Measurements from ENCODE around the gene RBMS2.
"Not testable (repeated sequence)": the region's sequence is repeated elsewhere in the genome, so short reads cannot be mapped to it uniquely, and the experiment has no call there.

Gene RBMS2, protein sequence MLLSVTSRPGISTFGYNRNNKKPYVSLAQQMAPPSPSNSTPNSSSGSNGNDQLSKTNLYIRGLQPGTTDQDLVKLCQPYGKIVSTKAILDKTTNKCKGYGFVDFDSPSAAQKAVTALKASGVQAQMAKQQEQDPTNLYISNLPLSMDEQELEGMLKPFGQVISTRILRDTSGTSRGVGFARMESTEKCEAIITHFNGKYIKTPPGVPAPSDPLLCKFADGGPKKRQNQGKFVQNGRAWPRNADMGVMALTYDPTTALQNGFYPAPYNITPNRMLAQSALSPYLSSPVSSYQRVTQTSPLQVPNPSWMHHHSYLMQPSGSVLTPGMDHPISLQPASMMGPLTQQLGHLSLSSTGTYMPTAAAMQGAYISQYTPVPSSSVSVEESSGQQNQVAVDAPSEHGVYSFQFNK

DNA sequence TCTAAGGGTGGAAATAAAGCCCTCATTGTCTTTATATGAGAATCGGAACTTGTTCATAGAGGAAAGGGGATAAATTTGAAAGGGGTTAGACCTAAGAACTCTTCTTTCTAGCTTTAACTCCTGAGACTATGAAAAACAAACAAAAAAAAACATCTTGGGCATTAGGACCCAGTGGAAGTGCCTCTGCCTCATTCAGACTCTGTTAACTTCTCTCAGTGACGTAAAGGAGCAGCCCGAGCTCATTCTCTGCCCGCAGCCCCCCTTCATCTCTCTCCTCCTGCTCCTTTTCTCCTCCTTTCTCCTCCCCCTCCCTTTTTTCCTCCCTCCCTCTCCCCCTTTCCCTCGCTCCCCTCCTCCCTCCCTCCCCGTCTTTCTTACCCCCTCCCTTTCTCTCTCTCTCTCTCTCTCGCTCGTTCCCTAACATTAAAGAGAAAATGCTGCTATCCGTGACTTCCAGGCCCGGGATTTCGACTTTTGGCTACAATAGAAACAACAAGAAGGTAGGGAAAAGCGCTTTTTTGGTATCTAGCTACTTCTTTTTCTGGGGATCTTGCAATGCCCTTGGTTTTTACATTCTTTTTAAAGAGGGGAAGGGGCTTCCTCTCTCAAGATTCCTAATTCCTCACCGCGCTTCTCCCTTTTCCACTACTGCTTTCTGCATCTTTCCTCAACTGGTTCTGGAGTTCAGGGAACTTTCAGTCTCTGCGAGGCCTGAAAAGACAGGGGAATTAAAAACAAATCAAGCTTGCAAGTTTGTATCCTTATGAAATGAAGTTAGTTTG is at the start of gene RBMS2:
Gene RBMS2 (plus strand): TSS at position 231 of the 782 bp plus-strand sequence. CDS start 204 bp downstream, at position 435.
- peak; percentile 91 for DNase-seq

DNA sequence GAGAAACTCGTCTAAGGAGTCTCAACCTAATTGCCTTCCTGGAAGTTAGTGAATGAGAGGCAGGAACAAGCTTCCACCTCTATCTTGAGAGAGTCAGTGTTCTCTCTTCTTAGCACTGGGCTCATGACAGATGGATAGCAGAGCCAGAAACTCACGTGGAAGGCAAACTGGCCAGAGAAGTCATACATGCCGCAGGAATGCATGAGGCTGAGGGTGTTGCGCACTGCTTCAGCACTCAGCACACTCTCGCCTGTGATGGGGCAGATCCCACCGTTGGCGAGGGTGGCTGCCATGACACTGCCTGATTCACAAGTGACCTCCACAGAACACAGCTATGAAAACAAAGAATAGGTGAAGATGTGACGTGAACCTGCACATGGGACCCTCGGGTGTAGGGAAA is 47.2 kb upstream of the RBMS2 start:
- DNase-seq, result no peak

DNA sequence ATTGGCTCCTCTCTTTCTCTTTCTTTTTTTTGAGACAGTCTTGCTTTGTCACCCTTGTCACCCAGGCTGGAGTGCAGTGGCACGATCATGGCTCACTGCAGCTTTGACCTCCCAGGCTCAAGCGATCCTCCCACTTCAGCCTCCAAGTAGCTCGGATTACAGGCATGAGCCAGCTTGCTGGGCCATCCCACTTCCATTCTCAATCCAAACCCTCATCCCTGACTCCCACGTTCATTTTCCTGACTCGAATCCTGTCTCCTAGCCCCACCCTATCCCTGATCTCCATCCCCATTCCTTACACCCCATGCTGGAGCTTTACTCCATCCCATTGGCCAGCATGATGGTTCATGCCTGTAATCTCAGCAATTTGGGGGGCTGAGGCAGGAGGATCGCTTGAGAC is 45.5 kb upstream of the RBMS2 start:
- DNase-seq, result no peak

DNA sequence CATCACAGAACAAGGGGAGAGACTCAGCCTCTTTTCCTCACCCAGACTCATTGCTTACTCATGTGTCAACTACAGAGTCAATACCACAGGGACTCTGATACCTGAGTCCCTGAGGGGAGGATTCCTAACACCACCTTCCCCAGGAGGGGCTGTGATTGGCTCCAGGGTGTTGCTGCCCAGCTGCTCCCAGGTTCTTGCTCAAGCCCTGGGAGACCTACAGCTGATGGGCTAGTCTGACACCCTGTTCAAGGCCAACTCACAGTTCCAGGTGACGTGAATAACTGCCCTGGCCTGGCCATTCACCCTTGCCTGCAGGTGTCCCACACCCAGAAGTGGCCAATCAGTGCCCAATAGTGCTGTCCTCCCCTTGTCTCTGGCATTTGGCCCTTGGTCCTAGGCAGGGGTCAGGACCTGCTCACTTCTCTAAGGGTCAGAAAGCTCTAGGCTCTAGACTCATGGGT is 44.6 kb upstream of the RBMS2 start:
- no peak for DNase-seq

DNA sequence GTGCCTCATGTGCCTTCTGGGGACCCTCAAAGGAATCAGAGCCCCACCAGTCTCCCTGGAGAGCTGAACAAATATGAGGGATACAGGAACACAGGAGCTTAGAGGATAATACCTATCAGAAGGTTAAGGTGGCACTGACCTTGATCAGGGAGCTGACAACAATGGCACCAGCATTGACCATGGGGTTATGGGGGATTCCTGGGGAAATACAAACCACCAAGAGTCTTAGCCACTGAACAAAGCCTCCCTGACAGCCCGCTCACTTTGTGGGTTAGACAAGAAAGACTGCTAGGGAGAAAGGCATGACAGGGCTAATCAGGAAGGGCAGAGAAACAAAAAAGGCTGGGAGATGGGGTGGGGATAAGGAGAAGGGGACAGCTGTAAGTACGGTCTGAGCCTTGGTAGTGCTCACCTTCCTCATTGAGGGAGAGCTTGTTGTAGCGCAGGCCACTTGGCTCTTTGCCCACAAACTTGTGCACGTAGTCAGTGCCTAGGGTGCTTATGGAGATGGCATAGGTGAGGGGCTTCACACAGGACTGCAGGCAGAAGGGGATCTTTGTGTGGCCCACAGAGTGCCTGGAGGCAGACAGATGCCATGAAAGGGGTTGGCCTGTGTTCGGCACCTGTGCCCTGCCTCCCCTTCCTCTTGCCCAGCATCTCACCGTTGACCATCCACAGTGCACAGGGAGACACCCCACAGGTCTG is 43.9 kb upstream of the RBMS2 start:
- DNase-seq, result no peak

DNA sequence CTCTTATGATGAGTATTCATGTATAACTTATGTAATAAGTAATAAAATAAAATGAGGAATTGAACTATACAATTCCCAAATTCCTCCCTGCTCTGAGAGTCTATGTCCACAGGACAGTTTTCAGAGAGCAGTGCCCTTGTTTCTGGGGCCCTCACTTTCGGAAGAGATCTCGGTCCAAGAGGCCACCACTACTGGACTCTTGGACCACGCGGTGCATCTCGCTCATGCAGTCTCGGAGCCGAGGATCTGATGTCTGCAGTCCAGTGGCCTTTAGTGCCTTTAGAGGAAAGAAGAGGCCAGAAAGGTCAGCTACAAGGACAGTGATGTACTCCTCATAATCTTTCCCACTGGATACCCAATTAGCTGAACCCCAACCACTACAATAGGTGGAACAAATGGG is 42.0 kb upstream of the RBMS2 start:
- DNase-seq, result no peak

DNA sequence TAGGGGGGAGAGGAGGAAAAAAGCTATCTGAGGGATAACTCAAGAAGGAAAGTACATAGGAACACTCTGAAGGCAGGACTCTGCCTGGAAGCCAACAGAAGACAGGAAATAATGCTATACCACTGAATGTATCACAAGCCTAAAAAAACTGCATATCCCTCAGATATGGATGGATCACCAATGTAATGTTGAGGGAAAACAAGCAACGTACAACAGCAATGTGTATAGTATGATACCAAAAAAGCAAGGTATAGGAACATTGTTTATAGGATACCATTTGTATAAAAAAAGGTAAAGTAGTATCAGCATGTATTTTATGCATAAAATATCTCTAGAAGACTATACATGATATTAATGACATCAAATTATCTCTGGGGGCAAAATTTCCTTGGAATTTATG is 37.1 kb upstream of the RBMS2 start:
- no peak for DNase-seq

DNA sequence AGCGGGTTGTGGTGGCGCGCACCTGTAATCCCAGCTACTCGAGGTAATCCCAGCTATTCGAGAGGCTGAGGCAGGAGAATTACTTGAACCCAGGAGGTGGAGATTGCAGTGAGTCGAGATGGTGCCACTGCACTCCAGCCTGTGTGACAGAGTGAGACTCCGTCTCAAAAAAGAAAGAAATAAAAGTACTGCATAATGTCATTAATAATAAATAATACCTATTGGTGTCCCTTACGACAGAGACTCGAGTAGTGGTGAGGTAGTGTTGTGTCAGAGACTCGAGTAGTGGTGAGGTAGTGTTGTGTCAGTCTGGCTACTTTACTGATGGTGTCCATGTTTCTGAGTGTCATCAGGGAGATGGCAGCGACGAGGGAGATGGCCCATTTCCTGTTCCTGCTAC is 34.9 kb upstream of the RBMS2 start:
- no peak for DNase-seq

DNA sequence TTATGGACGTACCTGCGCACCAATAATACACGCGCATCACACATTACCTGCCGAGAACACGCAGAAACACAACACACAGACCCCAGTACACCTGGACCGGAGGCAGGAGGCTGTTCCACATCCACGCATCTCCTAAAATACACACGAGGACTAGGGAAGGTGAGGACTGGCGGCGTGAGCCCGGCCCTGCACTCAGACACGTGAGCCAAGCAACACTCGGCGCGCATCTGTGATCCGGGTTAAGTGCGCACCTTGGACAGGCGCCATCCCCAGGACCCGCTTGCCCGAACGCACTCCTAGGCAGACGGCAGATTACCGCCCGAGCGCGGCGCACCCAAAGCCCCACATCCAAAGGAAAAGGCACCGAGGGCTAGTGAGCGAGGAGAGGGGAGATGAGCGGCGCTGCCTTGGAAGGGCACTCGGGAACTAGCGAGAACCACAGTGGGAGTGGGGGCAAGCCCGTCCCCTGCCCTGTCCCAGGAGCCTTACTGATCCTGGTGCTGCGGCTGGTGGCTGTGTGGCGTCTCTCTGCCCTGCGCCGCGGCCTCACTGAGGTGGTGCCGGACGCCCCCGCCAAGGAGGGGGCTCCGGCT is 34.1 kb upstream of the RBMS2 start:
- peak; percentile 70 for DNase-seq

DNA sequence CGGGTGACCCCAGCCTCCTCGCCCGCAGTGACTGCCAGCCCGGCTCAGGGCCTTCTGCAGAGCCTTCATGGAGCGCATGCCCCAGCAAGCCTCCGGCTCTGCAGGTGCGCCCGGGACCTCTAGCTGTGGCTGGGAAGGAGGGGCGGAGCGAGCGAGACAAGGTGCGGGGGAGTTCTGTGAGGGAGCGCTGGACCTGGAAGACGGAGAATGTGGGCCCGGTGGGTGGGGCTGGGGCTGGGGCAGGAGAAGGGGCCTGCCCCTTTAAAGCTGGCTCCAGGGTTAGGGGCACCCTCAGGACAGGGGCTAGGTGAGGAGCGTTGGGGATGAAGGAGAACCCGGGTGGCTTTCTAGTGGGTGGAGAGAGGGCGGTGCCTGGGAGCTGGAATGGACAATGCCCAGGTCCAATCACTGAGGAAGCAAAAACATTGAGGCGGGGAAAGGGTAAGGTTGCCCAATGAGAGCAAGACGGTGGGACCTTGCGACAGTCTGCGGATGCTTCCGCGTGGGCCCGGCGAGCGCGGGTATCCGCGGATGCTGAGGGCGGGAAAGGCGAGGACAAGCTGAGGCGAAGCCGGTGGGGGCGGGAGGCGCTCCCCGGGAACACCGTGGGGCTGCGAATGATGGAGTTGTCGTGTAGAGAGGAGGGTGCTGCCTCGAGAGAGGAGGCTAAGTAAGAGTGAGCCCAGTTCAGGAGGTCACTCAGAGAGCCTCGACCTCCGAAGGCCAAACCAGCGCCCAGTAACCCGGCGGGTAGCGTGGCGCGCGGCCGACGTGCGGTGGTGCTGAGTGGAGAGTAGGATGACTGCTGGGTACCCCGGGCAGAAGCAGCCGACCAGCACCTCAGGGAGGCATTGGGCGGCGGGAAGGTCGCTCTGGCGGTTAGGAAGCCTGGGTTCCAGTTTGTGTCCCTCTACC is 33.3 kb upstream of the RBMS2 start, which contains the start of gene GLS2:
Gene GLS2 (minus strand): TSS at position 121 of the 915 bp plus-strand sequence. CDS start 43 bp downstream, at position 78.
- DNase-seq, result peak; percentile 64

DNA sequence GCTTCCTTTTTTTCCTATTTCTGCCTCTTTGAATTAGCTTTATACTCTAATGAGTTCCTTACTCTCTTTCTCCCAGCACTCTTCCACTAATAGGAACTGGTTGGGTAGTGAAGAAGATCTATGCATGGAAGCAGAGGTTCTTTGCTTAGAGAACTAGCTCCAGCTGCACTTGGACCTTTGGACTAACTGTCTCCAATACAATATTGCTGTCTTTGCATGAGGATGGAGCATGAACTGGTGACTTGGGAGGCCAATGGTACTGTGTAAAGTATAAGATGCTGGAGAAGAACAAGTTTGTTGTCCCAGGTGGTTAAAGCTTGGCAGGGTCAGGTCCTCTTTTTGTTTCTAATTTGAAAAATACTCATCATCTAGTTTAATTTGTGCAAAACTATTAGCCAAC is 31.3 kb upstream of the RBMS2 start:
- peak; percentile 60 for DNase-seq

DNA sequence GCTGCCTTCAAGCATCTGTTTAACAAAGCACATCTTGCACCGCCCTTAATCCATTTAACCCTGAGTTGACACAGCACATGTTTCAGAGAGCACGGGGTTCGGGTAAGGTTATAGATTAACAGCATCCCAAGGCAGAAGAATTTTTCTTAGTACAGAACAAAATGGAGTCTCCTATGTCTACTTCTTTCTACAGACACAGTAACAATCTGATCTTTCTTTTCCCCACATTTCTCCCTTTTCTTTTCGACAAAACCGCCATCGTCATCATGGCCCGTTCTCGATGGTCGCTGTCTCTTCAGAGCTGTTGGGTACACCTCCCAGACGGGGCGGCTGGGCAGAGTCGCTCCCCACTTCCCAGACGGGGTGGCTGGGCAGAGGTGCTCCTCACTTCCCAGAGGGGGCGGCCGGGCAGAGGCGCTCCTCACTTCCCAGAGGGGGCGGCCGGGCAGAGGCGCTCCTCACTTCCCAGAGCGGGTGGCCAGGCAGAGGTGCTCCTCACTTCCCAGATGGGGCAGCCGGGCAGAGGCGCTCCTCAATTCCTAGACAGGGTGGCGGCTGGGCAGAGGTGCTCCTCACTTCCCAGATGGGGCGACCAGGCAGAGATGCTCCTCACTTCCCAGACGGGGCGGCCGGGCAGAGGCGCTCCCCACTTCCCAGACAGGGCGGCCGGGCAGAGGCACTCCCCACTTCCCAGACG is 28.1 kb upstream of the RBMS2 start:
- DNase-seq, result peak; percentile 70

DNA sequence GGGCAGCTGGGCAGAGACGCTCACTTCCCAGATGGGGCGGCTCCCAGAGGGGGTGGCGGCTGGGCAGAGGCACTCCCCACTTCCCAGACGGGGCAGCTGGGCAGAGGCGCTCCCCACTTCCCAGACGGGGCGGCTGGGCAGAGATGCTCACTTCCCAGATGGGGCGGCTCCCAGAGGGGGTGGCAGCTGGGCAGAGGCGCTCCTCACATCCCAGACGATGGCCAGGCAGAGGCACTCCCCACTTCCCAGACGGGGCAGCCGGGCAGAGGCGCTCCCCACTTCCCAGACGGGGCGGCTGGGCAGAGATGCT is 27.6 kb upstream of the RBMS2 start:
- not testable (repeated sequence) for DNase-seq

DNA sequence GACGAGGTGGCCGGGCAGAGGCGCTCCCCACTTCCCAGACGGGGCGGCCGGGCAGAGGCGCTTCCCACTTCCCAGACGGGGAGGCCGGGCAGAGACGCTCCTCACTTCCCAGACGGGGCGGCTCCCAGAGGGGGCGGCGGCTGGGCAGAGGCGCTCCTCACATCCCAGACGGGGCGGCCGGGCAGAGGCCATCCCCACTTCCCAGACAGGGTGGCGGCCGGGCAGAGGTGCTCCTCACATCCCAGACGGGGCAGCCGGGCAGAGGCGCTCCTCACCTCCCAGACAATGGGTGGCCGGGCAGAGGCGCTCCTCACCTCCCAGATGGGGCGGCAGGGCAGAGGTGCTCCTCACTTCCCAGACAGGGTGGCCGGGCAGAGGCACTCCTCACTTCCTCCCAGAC is 27.1 kb upstream of the RBMS2 start:
- not testable (repeated sequence) for DNase-seq

DNA sequence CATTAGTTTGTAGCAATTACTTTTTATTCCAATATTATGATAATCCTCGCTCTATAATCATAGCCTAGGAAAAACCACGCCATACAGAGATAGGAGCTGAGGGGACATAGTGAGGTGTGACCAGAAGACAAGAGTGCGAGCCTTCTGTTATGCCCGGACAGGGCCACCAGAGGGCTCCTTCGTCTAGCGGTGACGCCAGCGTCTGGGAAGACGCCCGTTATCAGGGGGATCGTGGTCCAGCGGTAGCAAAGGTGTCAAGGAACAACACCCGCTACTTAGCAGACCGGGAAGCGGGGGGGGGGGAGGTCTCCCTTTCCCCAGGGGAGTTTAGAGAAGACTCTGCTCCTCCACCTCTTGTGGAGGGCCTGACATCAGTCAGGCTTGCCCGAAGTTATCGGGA is 24.9 kb upstream of the RBMS2 start:
- not testable (repeated sequence) for DNase-seq

DNA sequence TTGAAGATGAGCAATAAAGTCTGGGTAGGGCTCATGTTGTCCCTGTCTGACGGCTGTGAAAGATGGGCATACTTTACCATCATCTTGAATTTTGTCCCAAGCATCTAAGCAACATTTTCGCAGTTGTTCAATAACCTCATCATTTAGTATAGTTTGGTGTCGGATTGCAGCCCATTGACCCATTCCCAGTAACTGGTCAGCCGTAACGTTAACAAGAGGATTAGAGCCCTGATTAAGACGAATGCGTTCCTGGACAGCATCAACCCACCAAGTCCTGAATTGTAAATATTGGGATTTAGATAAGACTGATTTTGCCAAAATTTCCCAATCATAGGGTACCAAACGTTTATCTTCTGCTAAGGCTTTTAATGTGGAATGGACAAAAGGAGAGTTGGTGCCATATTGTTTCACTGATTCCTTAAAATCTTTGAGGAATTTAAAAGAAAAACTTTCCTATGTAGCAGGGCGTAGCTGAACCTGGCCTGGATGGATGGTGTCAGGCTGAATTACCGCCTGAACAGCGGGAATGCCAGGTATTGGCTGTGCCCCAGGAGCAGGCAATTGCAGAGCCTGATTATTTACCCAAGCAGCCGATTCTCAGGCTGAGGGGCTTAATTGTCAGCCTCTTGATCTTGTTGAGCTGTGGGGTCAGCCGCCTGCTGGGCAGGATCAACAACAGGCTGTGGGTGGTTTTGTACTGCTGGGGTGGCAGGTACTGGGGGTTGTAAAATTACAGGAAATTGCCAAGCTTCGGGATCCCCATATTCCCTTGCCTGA is 23.3 kb upstream of the RBMS2 start:
- peak; percentile 90 for DNase-seq

DNA sequence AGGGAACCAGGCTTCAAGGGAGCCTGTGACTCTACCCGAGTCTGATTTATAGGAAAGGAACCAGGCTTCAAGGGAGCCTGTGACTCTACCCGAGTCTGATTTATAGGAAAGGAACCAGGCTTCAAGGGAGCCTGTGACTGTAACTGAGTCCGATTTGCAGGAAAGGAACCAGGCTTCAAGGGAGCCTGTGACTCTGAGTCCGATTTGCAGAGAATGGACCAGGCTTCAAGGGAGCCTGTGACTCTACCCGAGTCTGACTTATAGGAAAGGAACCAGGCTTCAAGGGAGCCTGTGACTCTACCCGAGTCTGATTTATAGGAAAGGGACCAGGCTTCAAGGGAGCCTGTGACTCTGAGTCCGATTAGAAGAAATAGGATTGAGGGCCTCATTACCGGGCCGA is 22.2 kb upstream of the RBMS2 start:
- DNase-seq, result peak; percentile 82

DNA sequence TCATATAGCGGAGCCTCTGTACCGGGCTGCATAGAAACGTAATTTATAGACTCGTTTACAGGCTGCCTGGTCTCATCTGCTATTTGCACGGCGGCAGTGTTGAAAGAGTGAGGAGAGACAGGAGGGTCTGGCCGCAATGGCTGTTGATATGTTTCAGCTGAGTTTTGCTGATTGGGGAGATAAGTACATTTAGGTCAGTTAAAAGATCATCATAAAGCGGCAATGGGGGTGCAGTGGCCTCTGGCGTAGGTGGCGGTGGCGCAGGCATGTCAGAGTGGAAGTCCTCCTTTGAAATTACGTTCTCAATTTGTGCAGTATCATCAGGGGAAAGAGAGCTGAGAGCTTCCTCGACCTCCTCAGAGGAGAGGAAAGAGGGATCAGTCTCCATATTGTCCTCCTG is 21.7 kb upstream of the RBMS2 start:
- not testable (repeated sequence) for DNase-seq

DNA sequence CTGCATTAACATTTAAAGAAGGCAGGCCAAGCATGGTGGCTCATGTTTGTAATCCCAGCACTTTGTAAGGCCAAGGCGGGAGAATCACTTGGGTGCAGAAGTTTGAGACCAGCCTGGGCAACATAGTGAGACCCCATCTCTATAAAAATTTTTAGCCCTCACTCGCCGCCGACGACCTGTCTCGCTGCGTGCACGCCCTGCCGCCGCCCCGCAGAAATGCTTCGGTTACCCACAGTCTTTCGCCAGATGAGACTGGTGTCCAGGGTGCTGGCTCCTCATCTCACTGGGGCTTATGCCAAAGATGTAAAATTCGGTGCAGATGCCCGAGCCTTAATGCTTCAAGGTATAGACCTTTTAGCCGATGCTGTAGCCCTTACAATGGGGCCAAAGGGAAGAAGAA is 10.8 kb upstream of the RBMS2 start:
- no peak for DNase-seq

DNA sequence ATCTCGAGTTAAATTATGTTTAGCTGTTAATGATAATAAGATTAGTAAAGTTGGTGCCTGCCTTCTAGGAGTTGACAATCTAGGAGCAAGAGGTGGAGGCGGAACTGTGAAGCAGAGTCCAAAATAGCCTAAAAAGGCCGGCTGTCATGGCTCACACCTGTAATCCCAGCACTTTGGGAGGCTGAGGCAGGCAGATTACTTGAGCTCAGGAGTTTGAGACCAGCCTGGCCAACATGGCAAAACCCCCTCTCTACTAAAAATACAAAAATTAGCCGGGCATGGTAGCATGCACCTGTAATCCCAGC is 7.7 kb upstream of the RBMS2 start:
- not testable (repeated sequence) for DNase-seq

DNA sequence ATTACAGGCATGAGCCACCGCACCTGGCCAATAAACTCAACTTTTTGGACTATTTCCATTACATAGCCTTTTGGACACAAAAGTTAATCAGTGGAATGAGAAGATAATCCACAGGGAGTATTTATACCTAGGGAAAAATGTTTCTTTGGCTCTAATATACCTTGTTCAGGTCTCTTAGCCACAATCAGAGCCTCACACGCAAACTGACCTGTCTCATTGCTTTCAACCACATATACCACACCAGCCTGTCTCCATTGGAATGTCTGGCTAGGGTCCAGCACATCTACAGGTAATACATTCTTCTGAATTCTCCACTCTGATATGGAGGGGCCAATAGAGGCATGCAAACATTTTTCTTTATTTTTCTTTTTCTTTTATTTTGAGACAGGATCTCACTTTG is 3.8 kb upstream of the RBMS2 start:
- DNase-seq, result no peak

Data from NCI-H82 (cell line).